DMS153 (cell line): ENCODE results near the gene C1orf50.
A peak's percentile ranks its signal among the peaks of the same experiment; 100 is the strongest.
"Not testable (repeated sequence)": the region's sequence is repeated elsewhere in the genome, so short reads cannot be mapped to it uniquely, and the experiment has no call there.

Experiments
- DNase-seq: peaks from one replicate; lab custom pipeline; 2025; lab: John Stamatoyannopoulos, UW

The C1orf50 gene

GRCh38 chr1:42801832-42802473 lies 34.9 kb downstream of the C1orf50 start:
- no peak for DNase-seq

GRCh38 chr1:42806171-42806570 lies 39.1 kb downstream of the C1orf50 start:
- DNase-seq: no peak

DNA sequence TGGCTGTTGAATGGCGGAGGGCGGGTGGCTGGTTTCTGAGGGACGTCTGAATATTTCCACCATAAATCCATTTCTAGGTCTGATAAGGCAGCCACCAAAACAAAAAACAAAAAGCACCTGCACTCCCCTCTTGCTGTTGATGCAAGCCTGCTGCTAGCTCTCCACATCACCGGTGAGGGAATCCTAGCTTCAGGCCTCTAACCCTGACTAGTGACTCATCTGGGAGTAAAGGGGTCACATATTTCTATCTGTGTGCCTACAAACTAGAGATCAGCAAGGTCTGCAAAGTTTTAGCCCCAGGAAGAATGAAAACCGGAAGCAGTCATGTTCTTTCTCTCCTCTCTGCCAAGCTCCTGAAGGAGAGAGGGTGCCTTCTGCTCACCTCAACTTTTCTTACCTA lies 39.5 kb downstream of the C1orf50 start:
- DNase-seq: no peak

DNA sequence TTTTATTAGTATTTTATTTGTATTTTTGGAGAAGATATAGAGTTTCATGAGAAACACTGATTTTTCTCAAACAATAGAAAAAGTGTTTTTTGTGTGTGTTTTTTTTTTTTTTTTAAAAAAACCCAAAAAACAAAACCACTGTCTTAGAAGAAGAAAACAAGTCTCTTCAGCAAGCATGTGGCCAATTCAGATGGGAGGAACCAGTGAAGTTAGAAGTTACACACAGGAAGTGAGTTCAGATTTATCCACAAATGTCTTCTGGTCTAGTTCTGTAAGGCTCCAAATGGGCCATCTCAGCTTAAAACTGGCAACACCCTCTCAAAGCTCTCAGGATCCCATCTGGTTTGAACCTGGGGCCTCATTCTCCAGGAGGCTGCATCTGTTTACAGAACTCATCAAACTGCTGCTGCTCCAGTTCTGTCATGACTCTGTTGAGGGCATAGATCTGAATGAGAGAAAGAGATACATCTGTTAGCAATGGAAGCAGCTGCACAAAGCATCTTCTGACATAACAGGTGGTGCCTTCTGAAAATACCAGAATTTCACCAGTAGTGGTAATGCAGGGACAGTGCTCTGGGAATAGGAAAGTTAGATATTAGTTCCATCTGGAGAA lies 40.1 kb downstream of the C1orf50 start:
- no peak for DNase-seq

DNA sequence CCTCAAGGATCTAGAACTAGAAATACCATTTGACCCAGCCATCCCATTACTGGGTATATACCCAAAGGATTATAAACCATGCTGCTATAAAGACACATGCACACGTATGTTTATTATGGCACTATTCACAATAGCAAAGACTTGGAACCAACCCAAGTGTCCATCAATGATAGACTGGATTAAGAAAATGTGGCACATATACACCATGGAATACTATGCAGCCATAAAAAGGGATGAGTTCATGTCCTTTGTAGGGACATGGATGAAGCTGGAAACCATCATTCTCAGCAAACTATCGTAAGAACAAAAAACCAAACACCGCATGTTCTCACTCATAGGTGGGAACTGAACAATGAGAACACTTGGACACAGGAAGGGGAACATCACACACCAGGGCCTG lies 47.8 kb downstream of the C1orf50 start:
- not testable (repeated sequence) for DNase-seq

DNA sequence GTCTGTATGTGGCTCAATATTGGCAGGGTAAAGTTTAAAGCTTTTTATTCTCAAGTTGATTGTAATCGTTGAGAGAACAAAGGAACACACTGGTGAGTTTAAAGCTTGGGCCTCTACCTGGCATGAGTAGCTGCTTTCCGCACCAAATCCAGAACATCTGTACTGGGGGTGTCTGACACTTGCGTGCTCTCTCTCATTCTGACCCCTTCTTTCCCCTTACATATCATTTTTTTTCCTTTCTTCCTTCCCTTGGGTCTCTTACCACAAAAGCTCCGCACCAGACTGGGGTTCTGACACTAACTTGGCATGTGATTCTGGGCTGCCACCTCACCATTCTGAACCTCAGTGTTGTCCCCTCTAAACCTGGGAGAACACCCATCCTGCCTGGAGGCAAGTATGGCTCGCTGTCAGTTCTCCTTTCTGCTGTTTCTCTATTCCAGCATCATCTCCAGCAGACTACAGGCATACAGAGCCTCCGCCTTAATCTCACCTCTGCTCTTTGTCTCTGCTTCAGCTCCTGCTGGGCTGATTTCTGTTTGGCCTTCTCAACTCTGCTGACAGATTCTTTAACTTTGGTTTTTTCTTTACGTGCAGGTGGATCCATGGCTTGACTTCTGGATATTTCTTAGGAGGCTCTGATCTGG lies 49.0 kb downstream of the C1orf50 start:
- DNase-seq: no peak

DNA sequence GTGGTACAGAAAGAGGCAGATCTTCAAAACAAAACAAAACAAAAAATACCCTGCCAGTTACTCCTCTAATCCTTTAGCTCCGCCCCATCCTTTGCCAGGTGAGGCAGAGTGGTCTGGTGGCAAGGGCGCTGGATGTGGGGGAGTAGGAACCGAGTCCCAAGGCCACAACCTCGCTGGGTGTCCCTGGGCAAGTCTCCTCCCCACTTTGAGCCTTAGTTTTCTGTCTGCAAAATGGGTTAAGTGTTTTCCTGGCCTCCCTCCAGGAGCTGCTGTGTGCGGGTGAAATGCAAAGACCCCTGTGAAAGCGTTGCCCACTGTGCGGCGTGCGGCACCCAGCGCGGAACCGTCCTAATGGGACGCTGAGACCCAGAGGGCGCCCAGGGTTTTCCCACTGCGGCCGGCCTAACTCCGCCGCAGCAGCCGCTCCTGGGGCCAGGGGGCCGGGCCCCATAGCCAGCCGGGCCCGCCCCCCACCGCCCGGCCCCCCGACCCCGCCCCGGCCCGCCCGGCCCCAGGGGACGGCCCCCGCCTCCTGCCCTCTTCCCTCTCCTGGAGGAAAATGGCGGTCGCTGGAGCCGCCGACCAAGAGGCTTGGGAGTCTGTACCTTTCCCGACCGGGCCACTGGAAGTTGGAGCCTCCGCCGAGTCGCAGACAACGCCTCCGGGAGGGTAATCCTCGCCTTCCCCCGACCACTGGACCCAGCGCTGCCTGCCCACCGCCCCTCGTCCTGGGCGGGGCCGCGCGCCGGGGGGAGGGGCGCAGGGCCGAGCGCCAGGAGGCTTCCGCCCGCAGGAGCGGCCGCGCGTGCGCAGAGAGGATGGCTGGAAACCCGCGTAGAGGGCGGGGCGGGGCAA lies 49.8 kb downstream of the C1orf50 start, which contains the start of the genes ERMAP and SVBP:
Gene ERMAP (plus strand): TSS at position 538 of the 855 bp plus-strand sequence. CDS start 13,327 bp downstream, outside the sequence.
Gene SVBP (minus strand): TSS at position 813 of the 855 bp plus-strand sequence. CDS start 853 bp downstream, outside the sequence.
- peak; percentile 79 for DNase-seq

GRCh38 chr1:42817440-42817767 lies 50.4 kb downstream of the C1orf50 start:
- no peak for DNase-seq

DNA sequence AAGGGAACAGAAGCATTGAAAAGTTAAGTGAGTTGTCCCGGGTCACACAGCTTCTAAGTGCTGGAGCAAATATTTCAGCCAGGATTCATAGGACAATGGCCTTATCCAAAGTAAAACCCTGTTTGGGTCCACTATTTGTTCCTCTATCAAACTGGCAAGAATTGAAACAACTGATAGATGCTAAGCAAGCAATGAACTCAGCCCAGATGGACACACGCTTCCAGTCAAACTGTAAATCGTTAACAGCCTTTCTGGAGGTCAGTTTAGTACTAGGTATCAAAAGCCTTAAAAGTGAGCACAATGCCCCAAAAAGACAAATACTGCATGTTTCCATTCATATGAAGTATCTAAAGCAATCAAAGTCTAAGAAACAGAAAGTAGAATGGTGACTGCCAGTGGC lies 50.9 kb downstream of the C1orf50 start:
- DNase-seq: no peak

- DNase-seq: no peak
Observed at GRCh38 chr1:42820813-42821212, 53.8 kb downstream of the C1orf50 start.

- DNase-seq: no peak
Observed at GRCh38 chr1:42821690-42822089, 54.6 kb downstream of the C1orf50 start.

DNA sequence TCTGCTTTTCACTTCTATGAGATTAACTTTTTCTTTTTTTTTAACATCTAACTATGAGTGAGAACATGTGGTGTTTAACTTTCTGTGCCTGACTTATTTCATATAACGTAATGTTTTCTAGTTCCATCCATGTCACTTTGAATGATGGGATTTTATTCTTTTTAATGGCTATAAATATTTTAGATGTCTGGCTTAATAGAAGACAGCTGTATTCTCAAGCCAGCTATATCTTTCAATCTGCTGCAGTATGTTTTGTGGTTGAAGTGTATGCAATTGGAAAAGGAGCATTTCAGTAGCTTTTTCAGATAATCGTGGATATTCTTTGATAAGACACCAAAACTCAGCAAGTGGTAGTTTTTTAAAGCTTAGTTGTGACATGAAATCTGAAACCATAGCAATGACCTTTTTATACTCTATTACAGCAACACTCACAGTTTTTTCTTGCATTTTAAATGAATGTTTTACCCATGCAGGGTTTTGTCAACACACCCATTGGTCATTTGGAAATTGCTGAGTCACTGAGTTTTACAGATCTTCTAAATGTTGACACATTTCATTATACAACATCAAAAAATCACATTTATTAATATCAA lies 55.8 kb downstream of the C1orf50 start:
- no peak for DNase-seq

- no peak for DNase-seq
Observed at GRCh38 chr1:42824481-42825035, 57.5 kb downstream of the C1orf50 start.

DNA sequence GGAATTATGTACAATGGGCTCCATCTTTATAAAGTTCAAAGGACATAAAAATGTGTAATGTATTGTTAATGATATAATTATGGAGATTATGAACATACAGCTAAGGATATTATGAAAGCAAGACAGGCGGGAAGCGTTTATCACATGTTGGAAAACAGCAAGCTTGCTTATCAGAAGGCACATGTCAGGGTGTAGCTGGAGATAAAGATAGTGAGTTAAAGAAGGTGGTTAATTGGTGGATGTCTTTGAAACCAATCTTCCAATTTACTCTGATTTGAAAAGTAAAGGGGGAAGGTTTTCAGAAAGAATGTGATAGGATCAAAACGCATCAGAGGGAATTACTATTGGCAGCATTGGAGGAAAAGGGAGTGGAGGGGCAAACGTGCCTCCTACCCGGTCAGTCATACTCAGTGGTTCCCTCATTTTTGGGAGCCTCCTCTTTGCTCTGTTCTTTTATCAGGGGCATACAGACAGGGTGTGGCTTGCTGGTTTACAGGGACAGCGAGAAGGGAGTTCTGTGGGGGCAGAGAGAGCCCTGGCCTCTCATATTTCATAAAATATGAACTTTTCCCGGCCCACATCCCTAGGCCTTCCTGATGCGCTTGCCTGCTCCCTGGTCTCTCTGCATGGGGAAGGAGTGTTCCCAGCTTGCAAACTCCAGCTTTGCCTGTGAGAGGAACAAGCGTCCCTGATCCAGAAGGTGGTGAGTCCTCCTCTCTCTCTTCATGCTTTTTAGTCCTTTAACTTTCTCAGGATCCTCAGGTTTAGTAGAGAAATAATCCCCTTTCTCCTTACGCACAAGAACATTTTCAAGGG lies 58.2 kb downstream of the C1orf50 start:
- DNase-seq: no peak
